ENCODE results near the gene PHKB. TPM values are rescaled to one million over a fixed set of nuclear protein-coding genes. Genes with fewer than 3 reads are reported as not detected.
"Not testable (repeated sequence)": the region's sequence is repeated elsewhere in the genome, so short reads cannot be mapped to it uniquely, and the experiment has no call there.

The PHKB gene
- polyA plus RNA-seq, 4 donors, result 77.7 to 89.0 (median 83.2) TPM

- not testable (repeated sequence) for DNase-seq (ENCODE audit: low read depth in 4 of 4, low spot score in 3 of 4)
Observed at GRCh38 chr16:47554587-47554986, 93.5 kb downstream of the PHKB start.

GRCh38 chr16:47561286-47561685 is 100.2 kb downstream of the PHKB start:
- DNase-seq (ENCODE audit: low read depth in 4 of 4, low spot score in 3 of 4), result no peak

- no peak for DNase-seq (ENCODE audit: low read depth in 4 of 4, low spot score in 3 of 4)
Observed at GRCh38 chr16:47562366-47562765, 101.2 kb downstream of the PHKB start.

GRCh38 chr16:47565454-47565853 is 104.3 kb downstream of the PHKB start:
- no peak for DNase-seq (ENCODE audit: low read depth in 4 of 4, low spot score in 3 of 4)

GRCh38 chr16:47567321-47567720 is 106.2 kb downstream of the PHKB start:
- DNase-seq (ENCODE audit: low read depth in 4 of 4, low spot score in 3 of 4), result no peak

GRCh38 chr16:47568351-47568750 is 107.2 kb downstream of the PHKB start:
- DNase-seq (ENCODE audit: low read depth in 4 of 4, low spot score in 3 of 4), result no peak

GRCh38 chr16:47571049-47571448 is 109.9 kb downstream of the PHKB start:
- no peak for DNase-seq (ENCODE audit: low read depth in 4 of 4, low spot score in 3 of 4)

GRCh38 chr16:47571711-47572110 is 110.6 kb downstream of the PHKB start:
- no peak for DNase-seq (ENCODE audit: low read depth in 4 of 4, low spot score in 3 of 4)

- DNase-seq (ENCODE audit: low read depth in 4 of 4, low spot score in 3 of 4), result no peak
Observed at GRCh38 chr16:47574091-47575054, 113.2 kb downstream of the PHKB start.

- no peak for DNase-seq (ENCODE audit: low read depth in 4 of 4, low spot score in 3 of 4)
Observed at GRCh38 chr16:47577029-47577428, 115.9 kb downstream of the PHKB start.

GRCh38 chr16:47578033-47578432 is 116.9 kb downstream of the PHKB start:
- DNase-seq (ENCODE audit: low read depth in 4 of 4, low spot score in 3 of 4), result no peak

GRCh38 chr16:47578573-47578972 is 117.4 kb downstream of the PHKB start:
- DNase-seq (ENCODE audit: low read depth in 4 of 4, low spot score in 3 of 4), result no peak

- no peak for DNase-seq (ENCODE audit: low read depth in 4 of 4, low spot score in 3 of 4)
Observed at GRCh38 chr16:47581114-47581513, 120.0 kb downstream of the PHKB start.

GRCh38 chr16:47584464-47585225 is 123.5 kb downstream of the PHKB start:
- DNase-seq (ENCODE audit: low read depth in 4 of 4, low spot score in 3 of 4), result no peak

- no peak for DNase-seq (ENCODE audit: low read depth in 4 of 4, low spot score in 3 of 4)
Observed at GRCh38 chr16:47586121-47586520, 125.0 kb downstream of the PHKB start.

- DNase-seq (ENCODE audit: low read depth in 4 of 4, low spot score in 3 of 4), result no peak
Observed at GRCh38 chr16:47590472-47590871, 129.3 kb downstream of the PHKB start.

GRCh38 chr16:47592232-47592631 is 131.1 kb downstream of the PHKB start:
- DNase-seq (ENCODE audit: low read depth in 4 of 4, low spot score in 3 of 4), result no peak

- DNase-seq (ENCODE audit: low read depth in 4 of 4, low spot score in 3 of 4), result no peak
Observed at GRCh38 chr16:47599512-47599911, 138.4 kb downstream of the PHKB start.

- no peak for DNase-seq (ENCODE audit: low read depth in 4 of 4, low spot score in 3 of 4)
Observed at GRCh38 chr16:47600376-47600775, 139.2 kb downstream of the PHKB start.

GRCh38 chr16:47604306-47604705 is 143.2 kb downstream of the PHKB start:
- no peak for DNase-seq (ENCODE audit: low read depth in 4 of 4, low spot score in 3 of 4)

- DNase-seq (ENCODE audit: low read depth in 4 of 4, low spot score in 3 of 4), result no peak
Observed at GRCh38 chr16:47611042-47611441, 149.9 kb downstream of the PHKB start.
